ENCODE measurements around the gene ITGAL. TPM values are rescaled to one million over a fixed set of nuclear protein-coding genes. Genes with fewer than 3 reads are reported as not detected.

The ITGAL gene
- total RNA-seq, 1 experiment from 2014 or later = not detected

GRCh38 chr16:30528799-30529457, 56.4 kb downstream of the ITGAL start:
- BruUV-seq (replicated peaks) = no TSS peak
- Mint-ChIP-seq H3K27ac (ENCODE audit: unreplicated experiment) (no peak overlapping the region), H3K9me3 (ENCODE audit: low read depth, unreplicated experiment) (no peaks in the 10 kb centered on the region), H3K36me3 (ENCODE audit: insufficient read depth, unreplicated experiment) (peaks cover 64% of the 10 kb centered on the region), H3K4me1 (ENCODE audit: low read depth, unreplicated experiment) (peaks cover 26% of the 10 kb centered on the region), H3K27me3 (ENCODE audit: unreplicated experiment) (no peaks in the 10 kb centered on the region), H3K4me3 (ENCODE audit: low read depth, unreplicated experiment) (no peak overlapping the region)
- no peak for TF ChIP-seq CTCF (IDR thresholded peaks at IDR 0.05; ENCODE audit: unreplicated experiment)
- intact Hi-C loops (cut with micrococcal nuclease; ENCODE audit: unreplicated experiment) = loop anchor here (5.0 kb wide), 1 partner anchor 82 kb away; the partner anchor contains the start of gene SEPHS2
- DNase-seq = no peak
- CTCF ChIA-PET = interaction anchor here (0.6 kb wide), 2 partner anchors 28 to 56 kb away, joined by 3 read pairs; no protein-coding TSS in a partner anchor

- H3K9me3 Mint-ChIP-seq (ENCODE audit: low read depth, unreplicated experiment) = no peaks in the 10 kb centered on the region
- TF ChIP-seq CTCF (IDR thresholded peaks at IDR 0.05; ENCODE audit: unreplicated experiment) = no peak
- H3K27me3 Mint-ChIP-seq (ENCODE audit: unreplicated experiment) = no peaks in the 10 kb centered on the region
- intact Hi-C loops (cut with micrococcal nuclease; ENCODE audit: unreplicated experiment) = no loop called here
- no peak overlapping the region for H3K4me3 Mint-ChIP-seq (ENCODE audit: low read depth, unreplicated experiment)
- peaks cover 69% of the 10 kb centered on the region for H3K36me3 Mint-ChIP-seq (ENCODE audit: insufficient read depth, unreplicated experiment)
- DNase-seq = no peak
- CTCF ChIA-PET = no interaction called here
- H3K4me1 Mint-ChIP-seq (ENCODE audit: low read depth, unreplicated experiment) = peaks cover 33% of the 10 kb centered on the region
- BruUV-seq (replicated peaks) = no TSS peak
- no peak overlapping the region for H3K27ac Mint-ChIP-seq (ENCODE audit: unreplicated experiment)
Measured at GRCh38 chr16:30530163-30531037, 57.9 kb downstream of the ITGAL start.

- H3K4me1 Mint-ChIP-seq (ENCODE audit: low read depth, unreplicated experiment) = peaks cover 40% of the 10 kb centered on the region
- intact Hi-C loops (cut with micrococcal nuclease; ENCODE audit: unreplicated experiment) = no loop called here
- DNase-seq = no peak
- CTCF ChIA-PET = no interaction called here
- TF ChIP-seq CTCF (IDR thresholded peaks at IDR 0.05; ENCODE audit: unreplicated experiment) = no peak
- peak overlapping the region; percentile 73 for H3K4me3 Mint-ChIP-seq (ENCODE audit: low read depth, unreplicated experiment)
- no peaks in the 10 kb centered on the region for H3K9me3 Mint-ChIP-seq (ENCODE audit: low read depth, unreplicated experiment)
- H3K27me3 Mint-ChIP-seq (ENCODE audit: unreplicated experiment) = no peaks in the 10 kb centered on the region
- H3K36me3 Mint-ChIP-seq (ENCODE audit: insufficient read depth, unreplicated experiment) = peaks cover 55% of the 10 kb centered on the region
- H3K27ac Mint-ChIP-seq (ENCODE audit: unreplicated experiment) = peak overlapping the region; percentile 65
- no TSS peak for BruUV-seq (replicated peaks)
Measured at GRCh38 chr16:30532285-30533145, 60.0 kb downstream of the ITGAL start.

- Mint-ChIP-seq H3K4me3 (ENCODE audit: low read depth, unreplicated experiment) (peak overlapping the region; percentile 73), H3K27ac (ENCODE audit: unreplicated experiment) (peak overlapping the region; percentile 65), H3K9me3 (ENCODE audit: low read depth, unreplicated experiment) (no peaks in the 10 kb centered on the region), H3K36me3 (ENCODE audit: insufficient read depth, unreplicated experiment) (peaks cover 49% of the 10 kb centered on the region), H3K4me1 (ENCODE audit: low read depth, unreplicated experiment) (peaks cover 34% of the 10 kb centered on the region), H3K27me3 (ENCODE audit: unreplicated experiment) (no peaks in the 10 kb centered on the region)
- BruUV-seq (replicated peaks) = no TSS peak
- DNase-seq = no peak
- CTCF ChIA-PET = no interaction called here
- intact Hi-C loops (cut with micrococcal nuclease; ENCODE audit: unreplicated experiment) = no loop called here
- no peak for TF ChIP-seq CTCF (IDR thresholded peaks at IDR 0.05; ENCODE audit: unreplicated experiment)
Measured at GRCh38 chr16:30533146-30533522, 60.6 kb downstream of the ITGAL start.

Data from Calu3 (cell line).